GF-D8 (cell line): ENCODE data around the gene FMNL2.
"Not testable (repeated sequence)": the region's sequence is repeated elsewhere in the genome, so short reads cannot be mapped to it uniquely, and the experiment has no call there.

ENCODE experiments used
- DNase-seq: peaks from one replicate; lab custom pipeline; 2025; lab: John Stamatoyannopoulos, UW

The FMNL2 gene

DNA sequence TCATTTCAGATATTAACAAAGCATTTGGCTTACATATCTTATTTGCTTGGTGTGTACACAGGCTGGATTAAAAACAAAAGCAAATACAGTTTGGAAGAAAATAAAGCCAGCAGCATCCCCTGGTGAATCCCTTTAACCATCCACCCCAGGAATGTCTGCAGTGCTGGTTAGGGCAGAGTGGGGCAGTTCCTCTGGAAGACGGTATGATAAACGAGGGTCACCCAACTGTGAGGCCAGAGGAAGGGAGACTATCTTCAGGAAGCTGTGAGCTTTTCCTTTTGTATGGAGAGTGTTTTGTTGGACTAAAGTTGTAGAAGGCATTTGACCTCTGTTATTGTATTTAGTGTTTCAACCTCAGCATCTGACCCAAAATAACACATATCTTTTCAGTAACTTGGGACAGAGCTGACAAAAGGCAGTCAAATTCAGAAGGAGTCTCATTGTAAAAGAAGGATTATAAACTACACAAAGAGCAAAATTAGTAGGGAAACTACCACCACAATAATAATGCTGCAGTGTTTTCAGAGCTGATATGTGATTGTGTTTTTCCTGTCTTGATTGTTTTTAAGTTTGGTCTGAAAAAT is 159.1 kb downstream of the FMNL2 start:
- no peak for DNase-seq

DNA sequence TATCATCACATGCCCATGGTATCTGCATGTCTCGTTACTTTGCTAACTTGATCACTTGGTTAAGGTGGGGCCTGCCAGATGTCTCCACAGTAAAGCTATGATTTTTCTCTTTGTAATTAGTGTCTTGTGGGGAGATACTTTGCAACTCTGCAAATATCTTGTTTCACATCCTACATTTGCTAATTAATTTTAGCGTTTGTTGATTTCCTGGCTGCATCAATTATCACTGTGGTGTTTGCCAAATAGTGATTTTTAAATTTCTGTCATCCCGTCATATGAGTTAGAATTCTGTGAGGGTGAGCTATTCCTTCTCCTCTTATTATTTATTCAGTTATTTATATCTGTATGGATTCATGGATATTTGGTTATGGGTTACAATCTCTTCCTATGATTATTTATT is 161.4 kb downstream of the FMNL2 start:
- DNase-seq, result no peak

DNA sequence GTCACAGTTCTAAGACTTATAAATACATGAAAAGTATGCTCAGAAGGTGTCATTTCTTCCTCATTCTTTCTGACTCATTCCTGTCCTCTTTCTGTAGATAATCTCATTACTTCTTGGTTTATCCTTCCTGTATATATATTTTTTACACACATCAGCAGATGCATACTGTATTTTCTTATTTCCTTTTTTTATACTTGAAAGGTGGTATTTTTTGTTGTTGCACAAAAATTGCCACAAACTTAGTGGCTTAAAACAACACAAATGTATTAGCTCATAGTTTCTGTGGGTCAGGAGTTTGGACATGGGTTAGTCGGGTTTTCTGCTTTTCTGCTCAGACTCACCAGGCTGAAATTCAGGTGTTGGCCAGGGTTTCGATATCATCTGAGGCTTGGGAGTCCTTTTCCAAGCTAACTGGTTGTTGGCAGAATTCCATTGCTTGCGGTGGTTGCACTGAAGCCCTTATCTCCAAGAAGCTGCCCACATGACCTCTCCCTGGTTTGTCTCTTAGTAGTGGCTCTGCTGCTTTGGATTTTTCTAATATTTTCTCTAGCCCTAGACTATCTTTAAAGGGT is 162.6 kb downstream of the FMNL2 start:
- DNase-seq, result no peak

DNA sequence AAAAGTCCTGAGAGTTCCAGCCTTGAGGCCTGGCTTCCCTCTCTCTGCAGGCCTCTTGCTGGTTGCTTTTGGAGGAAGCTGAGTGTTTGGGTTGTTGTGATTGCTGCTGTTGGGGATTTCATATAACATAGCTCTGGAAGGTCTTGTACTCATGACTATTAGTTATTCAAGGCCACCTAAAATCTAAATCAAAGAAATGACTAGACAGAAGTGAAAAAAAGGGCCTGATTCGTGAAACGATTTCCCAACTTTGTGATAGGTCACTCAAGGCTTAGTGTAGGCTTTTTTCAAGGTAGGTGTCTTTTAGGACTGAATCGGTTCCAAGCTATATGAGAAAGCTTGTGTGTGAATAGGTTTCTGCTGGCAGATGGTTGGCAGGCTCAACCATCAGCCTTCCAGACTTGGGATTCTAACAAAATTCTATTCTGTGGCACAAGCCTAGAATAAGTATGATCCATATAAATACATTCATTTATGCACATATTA is 164.4 kb downstream of the FMNL2 start:
- no peak for DNase-seq

DNA sequence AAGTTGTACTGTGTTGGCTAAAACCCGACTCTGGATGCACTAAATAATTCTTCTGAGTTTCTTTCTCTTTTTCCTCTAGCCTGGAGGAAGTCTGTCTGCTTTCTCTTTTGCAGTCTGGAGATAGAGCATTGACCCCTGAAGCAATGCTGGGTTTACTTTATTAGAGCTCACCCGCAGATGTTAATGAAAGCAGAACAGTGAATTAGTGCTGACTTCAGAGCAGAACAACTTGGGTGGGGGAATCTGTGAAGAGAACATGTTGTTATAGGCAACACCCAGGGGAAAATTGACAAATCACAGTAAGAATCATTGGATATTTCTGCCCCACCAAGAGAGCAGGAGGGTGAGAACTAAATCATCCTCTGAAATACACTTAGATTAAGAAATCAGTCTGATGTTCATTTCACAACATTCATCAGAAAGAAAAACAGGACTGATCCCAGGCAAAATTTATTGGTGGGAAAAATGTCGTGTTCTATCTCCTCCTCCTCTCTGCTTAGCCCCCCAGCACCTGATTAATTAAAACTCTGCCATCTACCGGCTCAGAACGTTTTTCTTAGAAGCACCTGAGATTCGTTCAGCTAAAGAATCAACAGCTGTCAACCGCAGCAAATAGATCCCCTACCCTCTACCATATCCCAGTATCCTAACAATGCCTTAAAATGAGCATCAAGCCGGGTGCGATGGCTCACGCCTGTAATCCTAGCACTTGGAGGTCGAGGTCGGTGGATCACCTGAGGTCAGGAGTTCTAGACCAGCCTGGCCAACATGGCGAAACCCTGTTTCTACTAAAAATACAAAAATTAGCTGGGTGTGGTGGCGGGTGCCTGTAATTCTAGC is 165.1 kb downstream of the FMNL2 start:
- no peak for DNase-seq

DNA sequence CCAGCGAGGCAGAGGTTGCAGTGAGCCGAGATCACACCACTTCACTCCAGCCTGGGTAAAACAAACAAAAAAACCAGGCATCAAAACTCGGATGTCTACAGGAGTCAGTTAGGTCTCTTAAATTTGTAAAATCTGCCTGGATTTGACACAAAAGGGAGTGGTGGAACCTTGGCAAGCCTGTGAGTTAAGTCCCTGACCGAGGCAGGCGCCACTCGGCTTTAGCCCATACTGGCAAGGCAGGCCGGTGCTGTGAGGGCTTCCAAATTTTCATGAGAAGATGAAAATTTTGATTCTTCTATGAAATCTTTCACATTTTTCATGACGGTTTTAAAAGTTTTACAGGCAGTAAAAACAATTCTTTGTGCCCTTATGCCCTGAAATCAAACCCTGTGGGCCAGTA is 165.8 kb downstream of the FMNL2 start:
- DNase-seq, result no peak

DNA sequence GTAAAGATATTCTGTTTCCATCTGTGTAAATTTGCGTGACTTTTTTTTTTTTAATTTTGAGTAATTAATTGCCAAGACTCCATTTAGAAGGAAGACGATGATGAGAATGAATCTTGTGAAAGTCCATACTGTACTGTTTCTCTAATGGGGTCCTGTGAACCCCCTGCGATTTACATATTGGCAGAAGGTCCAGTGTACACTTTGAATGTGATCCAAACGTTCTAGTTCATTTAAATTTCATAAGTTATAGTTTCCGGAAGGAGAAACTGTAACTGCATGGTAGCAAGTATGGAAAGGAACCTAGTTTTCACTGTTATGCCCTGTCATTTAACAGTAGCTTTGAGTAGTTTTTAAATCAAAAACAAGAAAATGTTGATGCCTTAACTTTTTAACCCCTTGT is 166.7 kb downstream of the FMNL2 start:
- no peak for DNase-seq

DNA sequence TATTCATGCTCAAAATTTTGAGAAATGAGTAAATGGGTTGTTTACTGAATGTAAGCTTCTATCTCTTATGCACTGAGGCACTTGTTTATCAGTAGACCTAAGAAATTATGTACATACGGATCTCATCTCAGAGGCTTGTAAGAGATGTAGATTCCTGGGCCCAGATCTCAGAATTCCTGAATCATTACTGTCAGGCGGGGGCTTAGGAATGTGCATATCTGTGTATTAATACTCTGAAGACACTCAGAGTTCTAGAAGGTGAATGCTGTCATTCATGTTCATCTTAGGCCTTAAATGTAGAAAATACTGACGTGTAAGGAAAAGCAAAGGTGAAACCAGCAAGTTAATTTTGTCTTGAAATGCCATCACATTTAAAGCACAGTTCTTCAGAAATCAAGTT is 169.6 kb downstream of the FMNL2 start:
- DNase-seq, result no peak

DNA sequence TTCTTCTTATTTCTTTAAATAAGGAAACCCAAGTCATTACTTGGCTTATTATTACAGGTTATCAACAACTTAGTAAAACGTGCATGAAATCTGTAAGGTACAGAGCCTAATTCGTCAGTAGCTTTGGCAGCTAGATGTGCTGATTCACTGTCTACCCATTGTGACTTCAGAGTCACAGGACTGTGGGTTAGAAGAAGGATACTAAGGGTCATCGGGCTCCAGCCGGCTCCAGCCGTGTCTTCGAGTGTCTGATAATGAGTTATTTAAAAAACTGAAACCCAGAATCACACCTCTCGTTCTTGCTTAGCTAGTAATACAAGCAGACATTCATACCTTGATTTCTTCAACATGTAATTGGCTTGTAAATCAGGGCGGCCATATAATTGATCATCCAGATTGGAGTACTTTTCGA is 170.5 kb downstream of the FMNL2 start:
- no peak for DNase-seq

DNA sequence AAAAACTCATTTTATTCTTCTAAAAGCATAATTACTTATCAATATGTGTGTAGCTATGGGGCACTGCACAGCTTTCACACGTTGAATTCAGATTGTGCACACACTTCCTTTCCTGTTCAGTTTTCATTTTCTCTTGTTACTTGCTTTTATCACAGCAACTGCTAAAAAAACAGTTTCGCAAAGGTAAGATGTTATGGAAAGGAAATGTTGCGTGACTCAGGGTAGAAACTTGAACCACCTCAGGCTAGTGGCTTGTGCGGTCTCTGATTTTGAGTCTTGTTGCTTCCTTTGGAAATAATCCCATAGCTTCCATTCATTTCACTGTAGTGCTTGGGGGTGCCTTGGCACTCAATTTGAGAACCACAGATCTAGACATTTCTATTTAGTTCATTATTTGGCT is 171.9 kb downstream of the FMNL2 start:
- no peak for DNase-seq

DNA sequence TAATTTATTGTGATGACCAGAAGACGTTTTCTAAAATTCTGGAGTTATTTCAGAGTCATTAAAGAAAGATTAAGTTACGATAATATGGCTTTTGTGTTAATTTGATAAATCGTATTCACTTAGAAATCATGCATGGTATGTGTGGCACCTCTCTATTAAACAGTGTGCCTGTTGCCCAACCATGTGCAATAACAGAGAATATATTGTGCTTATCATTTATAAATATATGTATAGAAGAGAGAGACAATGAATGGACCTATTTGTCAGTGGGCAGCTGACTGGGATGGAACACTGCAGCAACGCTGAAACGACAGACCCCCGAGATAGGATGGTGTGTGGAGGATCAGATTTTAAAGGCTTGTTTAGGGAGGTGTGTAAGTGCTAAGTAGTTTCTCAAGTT is 172.9 kb downstream of the FMNL2 start:
- no peak for DNase-seq

DNA sequence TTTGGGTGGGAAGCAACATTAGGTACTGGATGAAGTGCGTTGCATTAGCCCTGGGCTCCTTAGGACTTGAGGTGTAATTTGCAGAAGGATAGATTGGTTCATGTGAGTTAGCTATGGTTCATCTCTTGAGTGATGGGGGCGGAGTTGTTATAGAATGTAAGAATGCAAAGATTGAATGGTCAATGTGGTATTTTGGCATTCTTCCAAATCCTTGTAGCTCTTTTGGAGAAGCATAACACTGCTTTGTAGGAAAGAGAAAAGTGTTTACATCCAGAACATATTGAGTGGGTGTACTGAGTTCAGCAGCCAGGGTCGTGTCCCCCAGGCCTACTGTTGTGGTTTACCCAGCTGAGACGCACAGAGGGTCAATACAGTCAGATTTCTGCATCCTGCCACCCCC is 173.5 kb downstream of the FMNL2 start:
- DNase-seq, result no peak

DNA sequence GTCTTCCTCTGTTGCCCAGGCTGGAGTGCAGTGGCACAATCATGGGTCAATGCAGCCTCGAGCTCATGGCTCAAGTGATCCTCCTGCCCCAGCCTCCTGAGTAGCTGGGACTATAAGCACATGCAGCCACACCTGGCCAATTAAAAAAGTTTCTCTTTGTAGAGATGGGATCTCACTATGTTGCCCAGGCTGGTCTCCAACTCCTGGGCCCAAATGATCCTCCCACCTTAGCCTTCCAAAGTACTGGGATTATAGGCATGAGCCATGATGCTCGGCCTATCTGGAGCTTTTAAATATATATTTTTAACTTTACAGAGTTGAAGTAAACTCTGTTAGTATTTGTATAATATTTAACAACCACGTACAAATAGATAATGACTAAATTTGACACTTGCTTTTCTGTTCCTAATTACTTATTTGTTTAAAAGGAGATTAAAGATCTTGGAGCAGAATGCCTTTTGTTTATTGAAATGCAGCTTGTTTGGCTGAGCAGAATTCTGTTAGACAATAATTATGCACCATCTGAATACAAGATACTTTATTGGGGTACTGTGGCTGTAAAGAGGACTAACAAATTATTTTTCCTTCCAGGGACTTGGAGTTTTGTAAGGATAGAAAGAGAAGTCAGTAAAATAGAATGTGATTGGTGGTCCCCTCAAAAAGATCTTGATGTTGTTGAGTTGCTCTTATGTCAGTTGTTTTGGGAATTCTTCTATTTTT is 175.0 kb downstream of the FMNL2 start:
- DNase-seq, result no peak

DNA sequence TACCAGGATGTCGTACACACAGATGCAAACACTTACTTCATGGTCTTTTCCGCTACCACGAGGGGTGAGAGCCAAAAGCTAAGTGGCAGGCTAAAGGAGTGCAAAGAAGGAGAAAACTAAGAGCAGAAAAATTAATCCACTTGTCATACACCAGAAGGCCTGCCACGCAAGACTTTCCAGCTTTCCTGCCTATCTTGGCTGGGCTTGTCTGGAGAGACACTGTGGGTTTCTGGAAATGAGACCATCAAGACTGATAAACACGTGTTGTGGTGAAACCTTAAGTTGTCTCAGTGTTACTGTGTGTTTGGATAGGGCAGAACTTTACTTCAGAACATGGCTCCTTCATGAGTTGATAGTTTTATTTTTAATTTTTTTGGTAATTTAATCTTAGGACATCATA is 175.6 kb downstream of the FMNL2 start:
- DNase-seq, result no peak

DNA sequence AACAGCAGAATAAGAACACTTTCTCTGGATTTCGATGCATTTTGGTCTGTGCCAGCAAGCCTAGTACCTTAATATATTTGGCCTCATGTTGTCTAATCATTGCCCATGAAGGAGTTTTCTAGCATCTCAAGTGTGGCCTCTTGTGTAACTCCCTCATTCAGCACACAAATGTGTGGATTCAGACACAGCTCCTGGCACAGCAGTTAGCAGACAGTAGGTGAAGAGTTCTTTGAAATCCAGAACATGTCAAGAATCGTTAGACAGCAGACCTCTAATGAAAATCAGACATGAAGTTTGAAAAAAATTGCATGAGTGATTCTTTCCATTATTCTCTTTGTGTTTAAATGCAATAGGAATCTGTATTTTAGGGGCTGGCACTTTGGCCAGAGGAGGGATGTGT is 177.0 kb downstream of the FMNL2 start:
- DNase-seq, result no peak

DNA sequence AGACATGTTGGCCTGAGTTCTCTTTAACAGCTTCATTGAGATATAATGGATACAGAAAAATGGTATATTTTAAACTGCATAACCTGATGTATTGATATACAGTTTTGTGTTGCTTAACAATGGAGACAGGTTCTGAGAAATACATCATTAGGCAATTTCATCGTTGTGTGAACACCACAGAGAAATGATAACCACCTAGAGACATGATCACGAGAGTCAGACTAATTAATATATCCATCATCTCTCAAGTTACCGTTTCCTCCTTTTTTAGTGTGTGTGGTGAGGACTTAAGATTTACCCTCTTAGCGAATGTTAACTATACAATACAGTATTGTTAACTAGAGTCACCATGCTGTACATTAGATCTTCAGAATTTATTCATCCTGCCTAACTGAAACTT is 178.1 kb downstream of the FMNL2 start:
- DNase-seq, result no peak

DNA sequence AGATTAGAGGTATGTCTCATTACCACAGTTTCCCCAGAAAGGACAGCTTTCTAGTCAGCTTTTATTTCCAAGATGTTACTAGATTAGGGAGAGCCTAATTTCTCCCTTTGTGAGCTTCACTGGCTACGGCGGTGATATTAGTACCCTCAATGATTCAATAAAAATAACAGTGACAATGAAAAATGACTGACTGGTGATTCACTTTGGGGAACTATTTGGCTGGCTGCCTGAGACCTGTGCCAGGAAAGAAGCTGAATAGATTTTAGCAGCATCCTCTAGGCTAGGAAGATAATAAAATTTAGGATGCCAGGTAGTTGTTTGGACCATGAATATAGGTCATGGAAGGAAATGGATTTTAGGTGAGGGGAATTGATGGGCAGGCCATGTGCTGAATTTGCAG is 178.7 kb downstream of the FMNL2 start:
- no peak for DNase-seq

DNA sequence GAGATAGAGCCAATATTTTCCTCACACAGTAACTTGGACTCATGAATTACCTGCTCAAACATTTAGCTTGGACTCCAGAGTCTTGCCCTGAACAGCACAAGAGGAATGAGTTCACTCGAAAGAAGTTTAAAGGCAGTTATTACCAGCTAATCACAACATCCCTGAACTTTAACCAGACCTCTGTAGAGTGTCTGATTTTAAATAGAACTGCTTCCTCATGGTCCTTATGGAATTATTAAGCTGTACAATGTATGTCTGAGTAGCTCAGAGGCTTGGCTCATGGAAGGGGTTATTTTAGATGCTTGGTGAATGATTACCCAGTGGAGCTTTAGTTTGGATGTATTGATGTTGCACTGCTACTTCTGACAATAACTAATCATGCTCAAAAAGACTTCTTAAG is 183.1 kb downstream of the FMNL2 start:
- no peak for DNase-seq

DNA sequence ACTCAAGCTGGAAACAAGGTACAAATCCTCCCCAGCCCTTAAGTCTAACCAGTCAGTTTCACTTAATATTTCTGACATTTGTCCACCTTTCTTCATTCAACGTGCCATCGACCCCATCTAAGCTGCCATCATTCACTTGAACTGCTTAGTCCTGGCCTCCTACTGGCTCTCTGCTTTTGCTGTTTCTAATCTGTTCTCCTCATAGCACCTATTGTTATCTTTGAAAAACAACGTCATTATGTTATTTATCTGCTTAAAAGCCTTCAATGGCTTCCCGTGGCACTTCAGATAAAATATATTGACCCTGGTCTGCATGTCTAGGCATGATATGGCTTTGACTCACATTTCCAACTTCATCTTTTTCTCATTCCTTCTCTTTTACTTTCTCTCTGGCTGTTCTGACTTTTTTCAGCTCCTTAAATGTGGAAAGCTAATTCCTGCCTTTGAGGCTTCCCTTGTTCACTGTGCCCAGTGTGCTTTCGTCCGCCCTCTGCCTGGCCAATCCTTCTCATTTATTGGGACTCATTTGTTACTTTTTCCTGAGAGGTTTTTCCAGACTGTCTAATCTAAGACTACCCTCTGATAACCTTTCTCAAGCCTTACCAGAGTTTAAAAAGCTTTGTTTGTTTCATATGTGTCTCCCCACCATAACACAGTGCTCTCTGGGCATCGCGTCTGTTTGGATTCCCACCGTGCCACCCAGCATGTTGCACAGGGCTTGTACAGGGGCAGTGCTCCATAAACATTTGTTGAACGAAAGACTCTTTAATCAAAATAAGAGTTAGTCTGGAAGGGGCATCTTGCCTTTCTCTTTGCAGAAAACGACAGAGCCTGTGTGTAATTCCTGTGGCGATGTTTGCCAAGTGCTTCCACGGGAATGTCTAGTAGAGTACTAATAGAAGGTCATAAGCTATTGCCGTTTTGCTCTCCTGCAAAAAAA is 183.9 kb downstream of the FMNL2 start:
- no peak for DNase-seq

DNA sequence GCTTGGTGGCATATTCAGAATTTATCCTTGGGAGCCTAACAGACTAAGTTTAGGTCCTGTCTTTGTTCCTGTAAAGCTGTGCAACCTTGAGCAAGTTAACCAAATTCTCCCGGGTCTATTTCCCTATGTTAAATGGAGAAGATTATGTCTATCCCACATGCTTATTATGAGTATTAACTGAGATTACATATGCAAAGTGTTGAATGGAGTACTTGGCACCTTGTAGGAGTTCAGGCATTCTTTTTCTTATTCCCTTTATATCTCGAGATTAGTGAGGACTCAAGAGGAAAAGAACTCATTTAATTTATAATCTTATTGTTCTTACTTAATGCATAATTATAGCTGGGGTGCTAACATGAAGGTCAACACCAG is 184.6 kb downstream of the FMNL2 start:
- no peak for DNase-seq

DNA sequence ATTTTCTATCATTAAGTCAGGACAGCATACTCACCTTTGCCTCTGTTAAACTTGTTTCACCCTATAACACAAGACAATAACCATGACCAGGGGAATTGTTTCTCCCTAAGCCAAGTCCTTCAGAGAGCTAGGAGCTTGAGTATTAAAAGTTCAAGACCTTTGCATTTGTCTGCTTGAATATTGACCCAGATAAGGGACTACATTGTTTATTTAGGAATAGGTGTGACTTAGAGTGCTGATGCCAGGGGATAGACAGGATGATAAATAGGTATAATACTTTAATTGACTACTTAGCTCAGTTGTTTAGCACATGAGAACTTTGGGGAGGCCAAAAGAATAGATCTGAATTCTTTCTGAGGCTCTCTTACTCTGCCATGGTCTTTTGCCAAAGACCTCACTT is 185.8 kb downstream of the FMNL2 start:
- no peak for DNase-seq

DNA sequence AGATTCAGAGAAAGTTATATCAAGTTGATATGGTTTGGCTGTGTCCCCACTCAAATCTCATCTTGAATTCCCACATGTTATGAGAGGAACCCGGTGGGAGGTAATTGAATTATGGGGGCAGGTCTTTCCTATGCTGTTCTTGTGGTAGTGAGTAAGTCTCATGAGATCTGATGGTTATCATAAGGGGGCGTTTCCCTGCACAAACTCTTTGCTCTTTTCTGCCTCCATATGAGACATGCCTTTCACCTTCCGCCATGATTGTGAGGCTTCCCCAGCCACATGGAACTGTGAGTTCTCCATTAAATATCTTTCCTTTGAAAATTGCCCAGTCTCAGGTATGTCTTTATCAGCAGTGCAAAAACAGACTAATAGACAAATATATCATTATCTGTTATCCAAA is 187.5 kb downstream of the FMNL2 start:
- not testable (repeated sequence) for DNase-seq
